HG03045 (cell line): ENCODE measurements around the gene CCM2.
A peak's percentile ranks its signal among the peaks of the same experiment; 100 is the strongest.
"Not testable (repeated sequence)": the region's sequence is repeated elsewhere in the genome, so short reads cannot be mapped to it uniquely, and the experiment has no call there.

Experiments
- ATAC-seq: cut with Tn5 transposase; IDR thresholded peaks from one replicate; pipeline ENCODE4 v1.9.1; 2021; ENCODE audit warnings: mild to moderate bottlenecking, moderate library complexity; ENCODE audit not compliant: unreplicated experiment

The CCM2 gene

GRCh38 chr7:45092931-45093235 is 92.9 kb downstream of the CCM2 start:
- ATAC-seq = no peak

DNA sequence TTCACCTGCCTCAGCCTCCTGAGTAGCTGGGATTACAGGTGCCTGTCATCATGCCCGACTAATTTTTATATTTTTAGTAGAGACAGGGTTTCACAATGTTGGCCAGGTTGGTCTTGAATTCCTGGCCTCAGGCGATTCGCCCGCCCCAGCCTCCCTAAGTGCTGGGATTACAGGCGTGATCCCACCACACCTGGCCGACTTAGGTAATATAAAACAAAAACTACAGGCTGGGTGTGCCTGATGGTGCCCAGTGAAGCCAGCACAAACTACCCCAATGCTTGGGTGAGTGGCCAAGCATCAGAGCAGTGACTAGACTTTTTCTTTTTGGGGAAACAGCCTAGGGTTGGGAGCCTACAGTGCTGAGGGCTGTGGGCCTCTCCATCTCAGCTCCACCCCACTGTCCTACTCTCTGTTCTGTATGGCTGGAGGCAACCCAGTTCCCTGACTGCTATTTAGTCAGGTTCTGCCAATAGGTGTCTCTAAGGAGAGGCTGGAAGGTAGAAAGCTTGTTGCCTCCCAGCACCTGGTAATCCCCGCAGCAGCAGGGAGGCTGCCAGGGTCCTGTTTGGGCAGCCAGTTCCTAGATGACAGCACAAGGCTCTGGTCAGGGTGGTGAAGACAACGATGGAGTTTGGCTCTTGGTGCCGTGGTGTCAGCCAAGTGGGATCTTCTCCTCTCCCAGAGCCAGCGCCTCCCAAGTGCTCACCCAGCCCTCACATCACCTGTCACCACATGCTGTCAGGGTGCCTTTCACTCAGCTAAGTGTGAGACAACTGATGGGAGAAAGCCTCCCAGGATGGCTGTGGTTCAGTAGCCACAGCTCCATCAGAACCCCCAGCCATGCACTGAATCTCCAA is 99.2 kb downstream of the CCM2 start:
- ATAC-seq = no peak

DNA sequence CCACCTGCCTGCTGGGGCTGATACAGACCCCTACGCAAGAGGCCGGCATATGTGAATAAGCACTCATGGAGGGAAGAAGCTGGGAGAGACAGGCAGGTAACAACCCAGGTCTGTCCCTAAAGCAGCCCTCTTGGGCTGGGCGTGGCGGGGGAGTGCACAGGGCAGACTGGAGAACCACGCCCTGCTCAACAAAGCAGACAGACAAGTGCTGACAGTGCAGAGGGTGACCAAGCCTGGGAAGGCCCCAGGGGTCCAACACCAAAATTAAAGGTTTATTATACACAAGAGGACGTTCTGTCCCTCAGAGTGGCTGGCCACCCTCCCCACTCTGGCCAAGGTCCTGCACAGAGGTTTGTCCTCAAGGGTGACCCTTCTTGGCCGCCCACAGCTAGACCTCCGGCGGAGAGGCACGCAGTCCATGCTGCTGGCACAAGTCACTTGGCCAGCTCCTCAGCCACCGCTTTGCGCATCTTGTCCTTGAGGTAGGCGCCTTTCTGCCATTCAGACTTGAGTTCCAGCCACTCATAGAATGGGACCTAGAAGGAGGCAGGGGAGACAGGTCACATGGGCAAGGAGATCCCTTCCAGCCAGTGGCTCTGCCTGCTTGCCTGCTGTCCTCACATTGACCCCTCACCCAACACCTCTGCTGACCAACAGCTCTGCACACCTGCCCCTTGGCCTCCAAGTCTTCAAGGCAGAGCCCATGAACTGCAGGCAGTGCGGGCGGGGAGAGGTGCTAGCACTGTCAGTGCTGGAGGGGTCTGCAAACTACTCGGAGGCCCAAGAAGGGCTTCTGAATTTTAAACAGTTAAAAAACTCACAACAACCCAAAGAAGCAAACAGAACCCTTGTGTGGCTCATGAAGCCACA is 100.1 kb downstream of the CCM2 start:
- ATAC-seq = no peak

DNA sequence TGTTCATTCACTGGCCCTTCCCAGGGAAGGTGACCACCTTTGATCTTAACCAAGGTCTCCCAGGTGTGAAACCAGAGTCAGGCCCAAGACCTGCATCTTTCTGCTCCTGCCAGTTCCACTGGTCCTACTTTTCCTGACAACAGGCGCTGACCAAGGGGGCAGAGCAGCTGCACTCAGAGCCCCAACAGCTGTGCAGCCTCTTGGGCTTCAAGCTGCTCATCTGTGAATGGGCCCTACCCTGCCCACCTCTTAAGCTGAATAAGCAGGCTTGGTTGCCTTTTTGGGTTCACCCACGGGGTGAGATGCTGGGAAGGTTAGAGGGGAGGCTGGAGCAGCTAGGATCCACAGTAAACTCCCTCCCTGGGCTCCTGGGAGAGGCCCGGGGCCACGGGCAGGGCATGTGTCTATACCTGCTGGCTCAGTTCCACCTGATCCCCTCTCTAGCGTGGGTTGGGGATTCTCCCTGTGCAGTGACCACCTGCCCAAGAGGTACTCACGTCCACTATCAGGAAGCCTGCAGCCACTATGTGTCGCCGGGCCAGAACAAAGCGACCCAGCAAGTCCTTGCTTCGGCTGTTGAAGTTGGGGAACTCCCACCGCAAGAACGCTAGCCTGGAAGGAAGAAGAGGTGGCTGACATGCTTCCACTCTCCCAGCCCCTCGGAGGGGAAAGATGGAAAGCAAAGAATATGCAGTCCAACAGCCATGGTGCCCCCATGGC is 100.9 kb downstream of the CCM2 start:
- ATAC-seq = no peak

- no peak for ATAC-seq
Observed at GRCh38 chr7:45101748-45102147, 101.7 kb downstream of the CCM2 start.

- no peak for ATAC-seq
Observed at GRCh38 chr7:45102785-45103712, 103.0 kb downstream of the CCM2 start.

DNA sequence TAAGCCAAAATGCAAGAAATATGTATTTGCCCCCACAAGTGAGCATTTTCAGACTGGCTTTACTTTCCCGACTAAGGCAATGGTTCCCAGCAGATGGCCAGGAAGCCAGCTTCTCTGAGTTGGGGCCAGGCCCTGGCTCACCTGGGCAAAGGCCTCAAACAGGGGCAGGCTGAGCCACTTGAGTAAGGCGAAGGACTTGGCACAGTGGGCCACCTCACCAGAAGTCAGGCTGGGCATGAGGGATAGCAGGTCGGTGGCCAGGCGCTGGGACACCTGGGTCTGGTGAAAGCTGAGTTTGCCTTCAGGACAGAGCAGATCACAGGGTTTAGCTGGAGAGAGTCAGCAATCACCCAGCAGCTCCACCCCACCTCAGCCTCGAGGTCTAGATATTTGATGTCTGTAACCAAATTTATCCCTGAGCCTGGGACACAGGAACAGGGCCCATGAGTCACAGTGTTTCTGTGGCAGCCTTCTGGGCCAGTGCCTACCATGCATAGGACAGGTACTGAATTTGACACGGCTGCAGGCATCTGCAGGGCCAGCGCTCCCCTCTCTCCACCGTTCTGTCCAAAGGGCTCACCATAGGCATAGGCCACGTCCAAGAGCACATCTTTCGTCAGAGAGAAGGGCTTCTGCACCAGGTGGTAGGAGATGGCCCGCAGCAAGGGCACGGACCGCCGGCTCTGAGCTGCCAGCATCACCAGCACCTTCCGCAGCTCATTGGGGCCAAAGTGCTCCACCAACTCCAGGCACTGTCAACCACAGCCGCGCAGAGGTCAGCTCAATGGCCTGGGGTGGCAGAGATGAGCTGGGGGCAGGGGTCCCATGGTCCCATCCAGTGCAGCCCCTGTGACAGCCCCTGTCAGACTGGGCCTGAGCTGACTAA is 104.2 kb downstream of the CCM2 start:
- ATAC-seq = no peak

- ATAC-seq = no peak
Observed at GRCh38 chr7:45104844-45105587, 105.0 kb downstream of the CCM2 start.

DNA sequence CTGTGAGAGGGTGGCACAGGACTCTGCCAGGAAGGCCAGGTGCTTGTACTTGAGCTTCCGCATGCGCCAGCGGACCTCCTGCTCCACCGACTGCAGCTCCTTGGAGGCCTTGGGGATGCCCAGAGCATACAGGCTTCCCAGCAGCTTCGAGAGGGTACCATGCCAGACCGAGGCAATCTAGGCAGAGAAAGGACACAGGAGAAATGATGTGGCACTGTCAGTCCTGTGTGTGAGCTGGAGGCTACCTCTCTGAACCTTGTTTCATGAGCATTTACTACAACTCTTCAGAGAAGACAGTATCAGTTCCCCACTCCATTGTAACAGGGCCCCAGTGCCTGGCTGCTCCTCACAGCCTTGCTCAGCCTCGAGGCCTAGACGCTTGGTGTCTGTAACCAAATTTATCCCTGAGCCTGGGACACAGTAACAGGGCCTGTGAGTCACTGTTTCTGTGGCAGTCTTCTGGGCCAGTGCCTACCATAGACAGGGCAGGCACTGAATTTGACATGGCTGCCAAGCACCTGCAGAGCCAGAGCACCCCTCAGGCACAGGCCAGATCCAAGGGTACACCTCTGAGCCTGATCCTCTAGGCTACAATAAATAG is 105.7 kb downstream of the CCM2 start:
- ATAC-seq = no peak

DNA sequence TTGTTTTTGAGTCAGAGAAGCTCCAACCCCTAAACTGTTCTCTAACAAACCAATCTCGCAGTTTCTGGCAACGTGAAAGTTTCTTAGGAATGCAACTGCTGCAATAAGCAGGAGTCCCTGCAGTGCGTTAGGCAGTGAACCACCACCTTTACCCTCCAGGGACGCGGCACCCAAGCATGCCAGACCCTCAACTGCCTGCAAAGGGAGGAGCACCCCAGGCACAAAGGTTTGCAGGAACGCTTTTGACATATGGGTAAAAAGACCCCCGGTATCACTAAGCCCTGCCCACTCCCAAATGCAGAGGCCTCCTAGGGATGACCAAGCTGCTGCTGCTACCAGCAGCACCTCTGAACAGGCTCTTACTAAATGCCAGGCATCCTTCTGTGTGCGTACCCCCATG is 106.8 kb downstream of the CCM2 start:
- ATAC-seq = no peak

GRCh38 chr7:45107356-45107755 is 107.4 kb downstream of the CCM2 start:
- ATAC-seq = no peak

DNA sequence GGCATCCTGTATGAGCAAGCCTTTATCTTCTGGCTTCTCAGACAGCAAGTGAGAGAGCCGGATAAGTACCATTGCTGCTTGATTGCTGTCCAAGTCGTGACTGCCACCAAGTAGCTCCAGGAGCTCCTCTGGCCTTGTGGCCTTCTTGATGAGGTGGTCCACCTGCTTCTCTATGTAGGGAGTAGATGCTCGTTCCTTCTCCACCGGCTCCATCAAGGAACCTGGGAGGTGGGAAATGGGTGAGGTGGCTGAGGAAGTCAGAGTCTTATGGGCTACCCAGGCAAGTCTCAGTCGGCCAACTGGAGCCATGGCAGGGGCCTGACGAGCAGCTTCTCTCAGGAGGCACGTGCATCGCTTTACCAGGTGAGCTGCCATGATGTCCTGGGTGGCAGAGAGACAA is 108.9 kb downstream of the CCM2 start:
- no peak for ATAC-seq

- ATAC-seq = peak; percentile 92
Observed at GRCh38 chr7:45111298-45112223, 111.6 kb downstream of the CCM2 start, which contains the start of gene TBRG4. Gene TBRG4, minus strand, starts transcription at chr7:45111697. Its CDS starts 2,460 bp downstream, at chr7:45109237.

GRCh38 chr7:45112648-45113047 is 112.6 kb downstream of the CCM2 start:
- no peak for ATAC-seq

GRCh38 chr7:45114257-45114656 is 114.3 kb downstream of the CCM2 start:
- ATAC-seq = not testable (repeated sequence)

GRCh38 chr7:45114926-45115325 is 114.9 kb downstream of the CCM2 start:
- ATAC-seq = no peak

- ATAC-seq = no peak
Observed at GRCh38 chr7:45116048-45116447, 116.0 kb downstream of the CCM2 start.
